ENCODE measurements around the gene NOXA1.

- TF ChIP-seq ZNF274 (IDR thresholded peaks at IDR 0.05; ENCODE audit: low read depth, low read length) (no peak), YY1 (IDR thresholded peaks at IDR 0.05; ENCODE audit: insufficient read depth, insufficient read length) (no peak), SUZ12 (IDR thresholded peaks at IDR 0.05; ENCODE audit: extremely low read depth, insufficient read depth, insufficient read length) (no peak)
These were observed 6.5 kb upstream of the NOXA1 start for GRCh38 chr9:137416563-137417151.

Data from NT2/D1 (cell line).